NCI-H1417 (cell line): ENCODE data around the gene TAL1.
"Not testable (repeated sequence)": the region's sequence is repeated elsewhere in the genome, so short reads cannot be mapped to it uniquely, and the experiment has no call there.

Experiments
- DNase-seq, 3 experiments: peaks; one replicate each; lab custom pipeline; 2025; lab: John Stamatoyannopoulos, UW

TAL1 gene

DNA sequence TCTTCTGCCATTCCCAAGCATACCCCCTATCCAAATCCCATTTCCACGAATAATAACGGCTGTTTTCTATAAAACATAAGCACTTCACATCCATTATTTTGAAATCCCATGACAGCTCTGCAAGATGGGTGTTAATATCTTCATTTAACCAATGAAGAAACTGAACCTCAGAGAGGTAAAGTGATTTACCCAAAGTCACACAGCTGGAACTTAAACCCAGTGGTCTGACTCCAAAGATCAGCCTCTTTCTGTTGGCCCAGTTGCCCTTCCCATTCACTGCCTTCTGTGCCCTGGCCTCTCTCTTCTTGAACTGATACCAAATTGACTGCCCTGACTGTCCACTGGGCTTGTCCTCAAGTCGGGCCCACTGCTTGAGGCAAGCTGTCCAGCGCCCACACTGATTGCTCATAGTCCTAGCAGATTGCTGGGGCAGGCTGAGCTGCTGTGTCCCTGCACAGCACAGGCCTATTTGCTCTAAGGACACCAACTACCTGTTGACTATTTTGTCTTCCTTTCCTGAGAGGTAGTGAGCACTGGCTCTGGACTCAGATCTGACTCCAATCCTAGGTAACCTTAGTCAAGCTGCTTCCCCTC lies 19.3 kb downstream of the TAL1 start:
- DNase-seq = no peak

DNA sequence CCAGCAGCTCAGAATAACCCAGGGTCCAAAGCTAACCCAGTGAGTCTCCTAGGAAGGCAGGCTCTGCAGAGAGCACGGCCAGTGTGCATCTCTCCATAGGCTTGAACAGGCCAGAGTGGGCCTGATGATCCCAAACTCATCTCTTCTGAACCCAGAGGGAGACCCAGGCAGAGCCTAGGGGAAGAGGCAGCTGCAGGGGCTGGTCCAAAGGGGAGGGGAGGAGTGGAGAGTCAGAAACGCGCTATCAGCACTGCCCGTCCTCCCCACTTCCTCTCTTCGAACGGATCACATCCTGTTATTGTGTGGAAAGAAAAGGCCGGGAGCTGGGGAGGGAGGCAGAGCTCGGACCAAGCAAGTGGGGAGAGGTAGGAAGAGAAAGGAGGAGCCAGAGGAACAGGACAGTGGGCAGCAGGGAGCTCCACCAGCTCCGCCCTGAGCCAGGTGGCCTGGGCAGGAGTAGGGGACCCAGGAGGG lies 20.2 kb downstream of the TAL1 start:
- peak in 1 of 3 experiments; percentile 4 for DNase-seq

GRCh38 chr1:47210666-47211065 lies 21.4 kb downstream of the TAL1 start:
- DNase-seq = no peak

DNA sequence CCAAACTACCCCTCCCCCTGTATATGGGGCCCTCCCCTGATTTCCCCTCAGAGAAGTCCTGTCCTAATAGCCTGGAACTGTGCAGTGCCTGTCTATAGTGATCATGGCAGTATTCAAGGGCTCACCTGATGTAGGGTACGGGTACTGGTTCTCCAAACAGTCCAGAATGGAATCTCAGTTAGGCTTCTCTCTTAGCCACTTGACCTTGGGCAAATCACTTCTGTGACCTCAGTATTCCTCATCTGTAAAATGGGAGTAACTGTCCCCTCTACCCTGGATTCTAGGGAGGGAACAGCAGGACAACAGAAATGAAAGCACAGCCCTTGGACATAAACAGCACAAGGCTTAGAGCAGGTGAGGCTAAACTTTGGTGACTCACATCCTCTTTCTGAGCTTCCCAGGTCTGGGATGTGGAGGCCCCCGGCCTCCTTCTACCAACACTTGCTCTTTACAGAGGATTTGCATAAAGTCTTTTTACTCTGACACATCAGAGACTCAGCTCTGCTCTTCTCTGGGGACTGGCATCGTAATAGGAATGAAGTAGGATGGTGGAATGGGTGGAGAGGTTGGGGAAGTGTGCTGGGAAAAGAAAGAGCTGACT lies 22.2 kb downstream of the TAL1 start:
- DNase-seq = no peak

DNA sequence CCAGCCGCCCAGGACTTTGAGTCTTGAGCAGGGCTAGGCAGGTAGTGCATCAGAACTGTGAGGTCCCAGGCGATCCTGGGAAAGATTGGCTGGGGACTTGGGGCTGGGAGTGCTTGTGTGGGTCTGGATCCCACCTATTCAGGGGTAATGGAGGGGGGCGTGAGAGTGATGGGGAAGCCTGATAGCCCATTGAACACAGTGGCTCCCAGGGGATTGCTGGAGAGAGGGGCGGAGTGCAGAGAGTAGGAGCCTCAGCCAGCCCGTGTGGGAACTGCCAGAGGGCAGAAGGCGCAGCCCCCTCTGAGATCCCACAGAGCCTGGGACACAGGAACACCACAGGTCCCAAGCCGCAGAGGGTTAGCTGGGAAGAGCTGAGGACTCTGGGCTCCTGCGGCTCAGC lies 22.9 kb downstream of the TAL1 start:
- no peak for DNase-seq

- peak in 1 of 3 experiments; percentile 37 for DNase-seq
Observed at GRCh38 chr1:47208374-47208850, 23.6 kb downstream of the TAL1 start.

DNA sequence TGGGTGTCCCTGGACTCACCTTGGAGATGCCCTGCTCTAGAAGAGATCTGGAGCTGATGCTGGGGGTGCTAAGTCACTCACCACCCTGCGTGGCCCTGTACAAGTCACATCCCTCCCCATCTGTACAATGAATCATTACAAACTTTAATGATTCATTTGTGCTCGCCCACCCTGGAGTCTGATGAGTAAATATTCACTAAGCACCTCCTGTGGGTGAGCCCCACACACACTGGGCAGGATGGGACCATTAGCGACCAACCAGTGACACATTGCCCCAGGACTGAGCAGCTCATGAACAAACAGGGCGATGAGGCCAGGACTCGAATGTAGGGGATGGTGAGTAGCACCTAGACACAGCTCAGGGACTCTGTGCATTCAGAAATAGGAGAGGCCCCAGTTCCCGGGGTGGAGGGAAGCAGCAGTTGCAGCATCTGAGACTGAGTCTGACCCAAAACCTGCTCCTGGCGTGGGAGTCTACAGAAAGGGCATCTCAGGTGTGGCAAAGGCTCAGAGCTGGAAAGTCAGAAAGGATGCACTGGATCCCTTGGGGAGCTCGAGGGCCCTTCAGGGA lies 24.1 kb downstream of the TAL1 start:
- no peak for DNase-seq

DNA sequence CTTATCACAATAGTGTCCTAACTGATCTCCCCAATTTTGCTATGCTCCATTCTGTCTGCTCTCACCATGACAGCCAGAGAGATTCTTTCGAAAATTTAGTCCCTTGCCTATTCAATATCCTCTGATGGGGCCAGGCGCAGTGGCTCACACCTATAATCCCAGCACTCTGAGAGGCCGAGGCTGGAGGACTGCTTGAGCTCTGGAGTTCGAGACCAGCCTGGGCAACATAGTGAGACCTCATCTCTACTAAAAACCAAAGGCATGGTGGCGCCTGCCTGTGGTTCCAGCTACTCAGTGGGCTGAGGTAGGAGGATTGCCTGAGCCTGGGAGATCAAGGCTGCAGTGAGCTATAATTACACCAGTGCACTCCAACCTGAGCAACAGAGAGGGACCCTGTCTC lies 26.1 kb downstream of the TAL1 start:
- no peak for DNase-seq

- DNase-seq = not testable (repeated sequence)
Observed at GRCh38 chr1:47203504-47203903, 28.5 kb downstream of the TAL1 start.

DNA sequence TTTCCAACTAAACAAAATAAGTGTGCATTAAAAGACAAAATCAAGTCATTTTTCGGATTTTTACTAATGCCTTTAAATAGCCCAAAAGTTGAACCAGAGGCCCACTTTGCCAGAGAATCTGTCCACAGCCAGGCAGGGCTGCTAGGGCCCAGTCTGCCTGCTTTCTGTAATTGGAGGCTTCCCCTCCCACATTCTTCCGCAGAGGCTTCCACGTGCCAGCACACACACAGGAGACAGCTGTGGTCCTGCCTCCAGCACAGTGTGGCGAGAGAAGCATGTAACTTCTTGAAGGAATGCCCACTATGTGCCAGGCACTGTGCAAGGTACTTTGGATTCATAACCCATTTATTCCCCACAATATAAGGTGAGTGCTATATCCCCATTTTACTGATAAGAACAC lies 30.8 kb downstream of the TAL1 start:
- no peak for DNase-seq

DNA sequence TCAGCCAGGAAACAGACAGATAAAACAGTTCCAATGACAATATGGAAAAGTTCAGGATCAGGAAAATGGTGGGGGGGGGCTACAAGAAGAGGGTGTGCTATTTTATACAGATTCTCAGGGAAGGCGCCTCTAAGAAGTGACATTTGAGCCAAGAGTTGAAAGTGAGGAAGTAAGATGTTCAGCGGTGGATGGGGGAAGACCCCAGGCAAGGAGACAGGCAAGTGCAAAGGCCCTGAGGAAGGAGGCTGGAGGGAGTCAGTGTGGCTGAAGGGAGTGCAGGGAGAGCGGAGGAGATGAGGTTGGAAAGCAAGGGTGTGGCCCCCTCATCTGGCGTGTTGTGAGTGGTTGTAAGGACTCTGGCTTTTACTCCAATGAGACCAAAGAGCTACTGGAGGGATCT lies 33.8 kb downstream of the TAL1 start:
- DNase-seq = no peak

DNA sequence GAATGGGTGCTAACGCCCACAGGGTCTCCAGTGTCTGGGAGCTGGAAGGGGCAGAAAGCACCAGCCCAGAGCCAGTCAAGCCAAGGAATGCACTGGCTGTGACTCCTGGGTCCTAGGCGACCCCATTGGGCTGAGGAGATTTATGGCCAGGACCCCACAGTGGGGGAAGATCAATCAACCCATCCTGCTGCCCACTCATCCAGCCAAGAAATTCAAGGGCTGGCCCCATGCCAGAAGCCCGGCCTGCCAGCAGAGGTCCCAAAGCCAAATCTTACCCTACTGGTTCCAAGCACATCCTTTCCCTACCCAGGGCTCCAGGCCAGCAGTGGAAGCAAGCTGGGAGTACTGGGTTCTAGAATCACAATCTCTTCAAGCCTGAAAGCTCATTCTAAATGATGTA lies 35.4 kb downstream of the TAL1 start:
- DNase-seq = no peak

DNA sequence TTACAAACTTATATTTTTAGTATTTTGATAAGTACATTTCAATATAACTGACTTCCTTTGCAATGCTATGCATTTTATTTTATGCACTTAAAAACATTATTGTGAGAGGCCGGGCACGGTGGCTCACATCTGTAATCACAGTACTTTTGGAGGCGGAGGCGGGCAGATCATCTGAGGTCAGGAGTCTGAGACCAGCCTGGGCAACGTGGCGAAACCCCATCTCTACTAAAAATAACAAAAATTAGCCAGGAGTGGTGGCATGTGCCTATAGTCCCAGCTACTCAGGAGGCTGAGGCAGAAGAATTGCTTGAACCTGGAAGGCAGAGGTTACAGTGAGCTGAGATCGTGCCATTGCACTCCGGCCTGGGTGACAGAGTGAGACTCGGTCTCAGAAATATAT lies 36.0 kb downstream of the TAL1 start:
- DNase-seq = not testable (repeated sequence)

DNA sequence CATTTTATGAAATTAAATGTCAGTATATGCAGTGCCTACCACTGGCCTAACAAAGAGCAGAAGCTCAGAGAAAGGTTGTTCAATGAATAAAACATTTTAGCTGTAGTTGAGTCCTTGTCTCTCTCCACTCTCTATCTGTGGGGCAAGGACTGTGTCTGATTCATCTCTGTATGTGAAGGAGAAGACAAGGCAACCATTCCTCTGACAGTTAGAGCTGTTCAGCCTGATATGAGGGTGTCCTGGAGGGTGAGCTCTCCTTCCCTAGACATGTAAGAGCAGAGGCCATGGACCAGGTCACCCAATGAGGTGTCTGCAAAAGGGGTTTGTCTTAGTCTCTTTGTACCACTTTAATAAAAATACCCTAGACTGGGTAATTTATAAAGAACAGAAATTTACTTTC lies 37.7 kb downstream of the TAL1 start:
- DNase-seq = no peak

DNA sequence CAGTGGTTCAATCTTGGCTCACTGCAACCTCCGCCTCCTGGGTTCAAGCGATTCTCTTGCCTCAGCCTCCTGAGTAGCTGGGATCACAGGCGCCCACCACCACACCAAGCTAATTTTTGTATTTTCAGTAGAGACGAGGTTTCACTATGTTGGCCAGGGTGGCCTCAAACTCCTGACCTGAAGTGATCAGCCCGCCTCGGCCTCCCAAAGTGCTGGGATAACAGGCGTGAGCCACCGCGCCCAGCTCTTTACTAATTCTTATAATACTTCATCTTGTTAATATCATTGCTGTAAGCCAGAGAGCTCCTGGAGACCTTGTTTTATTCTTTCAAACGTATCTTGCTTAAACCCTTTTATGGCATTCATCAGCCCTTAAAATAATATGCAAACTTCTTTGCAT lies 38.5 kb downstream of the TAL1 start:
- DNase-seq = not testable (repeated sequence)

DNA sequence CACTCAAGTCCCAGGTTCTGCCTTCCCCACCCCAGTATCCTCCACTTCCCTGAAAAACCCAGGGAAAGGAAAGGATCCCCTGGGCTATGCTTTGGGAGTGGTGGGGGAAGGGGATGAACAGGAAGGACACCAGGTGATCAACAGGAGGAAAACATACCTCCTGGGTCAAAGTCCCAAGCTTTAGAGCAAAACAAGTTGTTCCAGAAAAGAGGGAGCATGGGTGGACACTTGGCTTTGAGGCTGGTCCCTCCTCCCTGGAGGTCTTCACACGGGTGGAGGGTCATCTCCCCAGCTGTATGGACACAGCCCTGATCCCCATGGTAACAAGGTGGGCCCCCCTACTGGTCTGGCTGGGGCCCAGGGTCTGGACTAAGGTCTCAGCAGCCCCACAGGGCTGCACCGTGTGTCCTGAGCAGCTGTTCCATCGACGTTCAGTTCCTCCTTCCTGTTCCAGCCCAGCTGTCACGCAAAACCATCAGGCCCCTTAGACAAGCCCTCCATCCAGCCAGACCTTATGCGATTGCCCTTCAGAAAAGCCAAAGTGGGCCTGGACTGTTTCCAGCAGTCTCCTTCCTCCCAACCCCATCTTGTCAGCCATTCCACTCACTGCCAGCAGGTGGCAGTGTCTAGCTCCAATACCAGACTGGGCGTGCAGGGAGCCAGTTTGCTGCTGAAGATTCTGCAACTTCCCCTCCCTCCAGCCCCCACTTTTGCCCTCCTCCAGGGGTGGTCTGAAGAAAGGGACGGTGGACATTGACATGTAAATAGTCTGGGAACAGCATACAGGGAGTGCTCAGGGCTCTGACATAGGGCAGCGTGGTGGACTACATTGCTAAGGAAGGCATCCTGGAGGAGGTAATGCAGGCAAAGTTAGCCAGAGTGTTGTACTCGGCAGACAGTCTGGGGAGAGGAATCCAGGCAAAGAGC lies 39.3 kb downstream of the TAL1 start:
- DNase-seq = peak; percentile 54 to 80 (median 59)

DNA sequence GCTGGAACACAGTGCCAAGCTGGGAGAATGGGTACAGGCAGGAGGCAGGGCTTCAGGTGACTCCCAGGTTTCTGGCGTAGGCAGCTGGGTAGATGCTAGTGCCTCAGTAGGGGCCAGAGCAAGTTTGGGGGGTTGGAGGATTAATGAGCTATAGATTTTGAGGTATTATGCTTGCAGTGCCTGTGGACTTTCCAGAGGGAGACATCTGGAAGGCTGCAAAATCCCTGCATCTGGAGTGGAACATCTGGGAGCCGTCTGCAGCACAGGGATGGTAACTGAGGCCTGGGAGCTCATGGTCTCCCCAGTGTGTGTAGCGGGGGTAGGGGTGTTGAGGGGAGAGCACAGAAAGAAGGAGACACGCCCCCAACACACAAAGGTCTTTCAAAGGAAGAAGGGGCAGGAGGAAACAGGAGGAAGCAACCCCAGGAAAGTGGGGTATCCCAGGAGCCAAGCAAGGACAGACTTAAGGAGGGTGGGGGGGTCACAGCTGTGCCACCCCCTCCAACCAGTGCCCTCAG lies 40.0 kb downstream of the TAL1 start:
- no peak for DNase-seq

DNA sequence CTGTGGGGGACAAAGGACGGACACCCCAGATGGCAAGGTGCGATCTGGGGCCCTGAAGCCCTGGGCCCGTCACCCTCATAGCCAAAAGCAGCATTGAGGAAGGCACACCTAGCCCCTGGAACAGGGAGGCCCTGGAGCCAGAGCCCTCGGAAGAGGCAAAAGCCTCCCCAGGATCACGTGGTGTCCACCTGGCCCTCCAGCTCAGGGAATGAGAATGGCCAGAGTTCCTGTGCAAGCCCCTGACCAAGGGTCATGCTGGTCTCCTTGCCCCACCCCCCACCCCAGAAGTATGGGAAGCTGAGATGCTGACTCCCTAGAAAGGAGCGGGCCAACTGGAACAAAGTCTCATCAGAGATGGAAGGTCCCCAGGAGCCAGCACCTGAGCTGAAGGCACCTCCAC lies 41.2 kb downstream of the TAL1 start:
- DNase-seq = no peak

DNA sequence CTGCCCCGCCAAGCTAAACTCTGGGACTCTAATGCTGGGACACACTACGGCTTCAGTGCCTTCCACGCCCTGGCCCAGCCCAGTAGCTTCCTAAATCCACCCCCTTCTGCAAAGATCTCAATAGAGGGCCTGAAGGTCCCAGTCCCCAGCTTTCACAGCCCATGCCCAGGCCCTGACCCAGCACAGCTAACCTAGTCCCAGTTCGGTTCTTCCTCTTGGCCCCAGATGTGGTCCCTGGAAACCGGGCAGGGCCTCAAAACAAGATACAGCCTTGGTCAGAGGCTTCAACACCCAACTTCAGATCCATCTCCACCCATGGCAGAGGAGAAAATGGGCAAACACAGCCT lies 41.5 kb downstream of the TAL1 start:
- no peak for DNase-seq

GRCh38 chr1:47189844-47190508 lies 42.0 kb downstream of the TAL1 start, which contains the start of gene PDZK1IP1:
TSS of gene PDZK1IP1 (minus strand) at chr1:47190036. CDS start at chr1:47189932, 104 bp downstream.
- DNase-seq = no peak
